Coronary artery (tissue), 2 donors: ENCODE measurements around the gene RICTOR.

ENCODE experiments used
- DNase-seq: peaks from one replicate; pipeline ENCODE4 v3.0.0-alpha.2; 2017; ENCODE audit warnings: low spot score
- H3K27ac ChIP-seq, 2 donors: fragments of 200-600 bp; sonication (generic); one replicate each; pipeline ENCODE4 v1.5.1; 2016 to 2019
- H3K4me3 ChIP-seq: fragments of 200-600 bp; sonication (generic); 2 replicates; pipeline ENCODE4 v1.5.1; 2016; ENCODE audit warnings: mild to moderate bottlenecking, moderate library complexity
- CTCF ChIP-seq: fragments of 200-600 bp; sonication (generic); IDR thresholded peaks from one replicate; pipeline ENCODE4 v1.5.1; 2019; ENCODE audit warnings: antibody characterized with exemption

Gene RICTOR

GRCh38 chr5:39031041-39031440 lies 43.2 kb downstream of the RICTOR start:
- TF ChIP-seq CTCF, result no peak
- DNase-seq, result no peak
- H3K27ac ChIP-seq, result no peak overlapping the region
- H3K4me3 ChIP-seq, result no peak overlapping the region

GRCh38 chr5:39025456-39025855 lies 48.7 kb downstream of the RICTOR start:
- no peak overlapping the region for H3K27ac ChIP-seq
- TF ChIP-seq CTCF, result no peak
- no peak for DNase-seq
- H3K4me3 ChIP-seq, result no peak overlapping the region

DNA sequence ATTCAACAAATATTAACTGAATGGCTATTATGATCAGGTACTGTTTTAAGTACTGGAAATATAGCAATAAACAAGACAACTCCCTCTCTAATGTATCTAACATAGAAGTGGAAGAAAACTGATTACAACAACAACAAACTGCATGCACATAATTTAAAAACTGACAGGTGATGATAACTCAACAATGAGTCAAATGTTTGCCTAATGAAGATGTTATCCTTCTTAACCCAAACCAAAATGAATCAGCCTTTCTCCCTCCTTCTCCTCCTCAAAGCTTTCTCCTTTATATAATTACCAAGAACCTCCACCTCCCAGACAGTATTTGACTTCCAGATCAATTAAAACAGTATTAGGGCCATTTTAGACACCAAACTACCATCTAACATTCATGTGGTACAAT lies 49.3 kb downstream of the RICTOR start:
- TF ChIP-seq CTCF, result no peak
- no peak overlapping the region for H3K4me3 ChIP-seq
- H3K27ac ChIP-seq, result no peak overlapping the region
- no peak for DNase-seq

GRCh38 chr5:39024005-39024404 lies 50.2 kb downstream of the RICTOR start:
- Histone ChIP-seq H3K4me3 (no peak overlapping the region), H3K27ac (no peak overlapping the region)
- no peak for DNase-seq
- TF ChIP-seq CTCF, result no peak

DNA sequence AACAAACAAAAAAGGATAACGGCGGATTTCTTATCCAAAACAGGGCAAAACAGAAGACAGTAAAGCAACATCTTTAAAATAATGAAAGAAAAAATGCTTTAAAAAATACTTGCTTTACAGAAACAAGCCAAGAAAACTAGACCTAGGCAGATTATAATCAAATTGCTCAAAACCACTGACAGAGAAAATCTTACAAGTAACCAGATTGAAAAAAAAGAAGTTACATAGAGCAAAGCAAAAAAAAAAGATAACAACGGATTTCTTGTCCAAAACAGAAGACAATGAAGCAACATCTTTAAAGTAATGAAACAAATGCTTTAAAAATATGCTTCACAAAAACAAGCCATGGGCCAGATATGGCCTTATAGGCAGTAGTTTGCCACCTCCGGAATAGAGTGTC lies 51.1 kb downstream of the RICTOR start:
- DNase-seq, result no peak
- TF ChIP-seq CTCF, result no peak
- no peak overlapping the region for H3K4me3 ChIP-seq
- H3K27ac ChIP-seq, result no peak overlapping the region

GRCh38 chr5:39022151-39022550 lies 52.0 kb downstream of the RICTOR start:
- no peak for DNase-seq
- TF ChIP-seq CTCF, result no peak
- no peak overlapping the region for H3K27ac ChIP-seq

GRCh38 chr5:39021413-39021812 lies 52.8 kb downstream of the RICTOR start:
- DNase-seq, result no peak
- TF ChIP-seq CTCF, result no peak
- H3K27ac ChIP-seq, result no peak overlapping the region
- H3K4me3 ChIP-seq, result no peak overlapping the region

More at GRCh38 chr5:39022151-39022550, 52.0 kb downstream of the RICTOR start:
- H3K4me3 ChIP-seq, result no peak overlapping the region
